GM18909 (cell line): ENCODE measurements around the gene CPLX3.

Source experiments
- ATAC-seq: cut with Tn5 transposase; IDR thresholded peaks from one replicate; pipeline ENCODE4 v1.9.1; 2021; ENCODE audit warnings: mild to moderate bottlenecking; ENCODE audit not compliant: unreplicated experiment, poor library complexity

CPLX3 gene

GRCh38 chr15:74842581-74843444 lies 16.4 kb downstream of the CPLX3 start, which contains the start of gene ULK3:
ULK3 (minus strand) TSS chr15:74843156; CDS start chr15:74843105, 51 bp downstream.
- ATAC-seq, result peak; percentile 84

DNA sequence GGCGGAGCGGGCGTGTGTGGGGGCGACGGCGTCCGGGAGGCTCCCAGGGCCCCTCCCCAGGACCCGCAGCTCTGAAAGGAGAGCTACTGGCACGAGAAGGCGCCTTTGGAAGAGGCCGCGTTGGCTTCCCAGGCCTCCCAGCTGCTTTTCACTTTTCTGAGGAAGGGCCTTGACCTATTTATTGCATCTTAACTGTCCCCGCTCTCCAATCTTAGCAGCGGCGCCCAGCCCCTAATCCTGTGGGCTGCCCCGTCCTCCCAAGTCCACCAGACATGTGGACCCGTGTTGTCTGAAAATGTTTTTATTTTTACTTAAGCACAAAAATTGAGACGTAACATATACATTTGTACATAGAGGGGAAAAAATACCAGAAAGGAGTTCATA lies 17.0 kb downstream of the CPLX3 start:
- ATAC-seq, result no peak

DNA sequence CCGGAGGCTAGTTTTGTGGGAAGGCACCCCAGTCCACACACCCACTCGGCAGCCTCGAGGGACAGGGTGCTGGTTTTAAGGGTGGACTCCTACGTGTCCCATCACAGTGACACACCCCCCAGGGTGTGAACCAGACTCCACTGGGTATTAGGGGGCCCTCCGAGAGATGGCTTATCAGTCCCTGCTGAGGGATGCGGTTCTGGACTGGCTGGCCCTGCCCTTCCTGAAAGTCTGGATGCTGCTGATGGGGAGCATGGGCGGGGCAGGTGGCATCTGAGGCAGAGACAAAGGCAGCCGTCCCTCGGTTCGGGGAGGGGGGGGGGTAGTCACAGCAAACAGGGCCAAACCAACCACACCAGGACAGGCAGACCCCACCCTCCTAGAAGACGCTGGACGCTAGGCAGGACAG lies 17.5 kb downstream of the CPLX3 start:
- no peak for ATAC-seq

GRCh38 chr15:74844319-74845207 lies 18.1 kb downstream of the CPLX3 start:
- no peak for ATAC-seq

DNA sequence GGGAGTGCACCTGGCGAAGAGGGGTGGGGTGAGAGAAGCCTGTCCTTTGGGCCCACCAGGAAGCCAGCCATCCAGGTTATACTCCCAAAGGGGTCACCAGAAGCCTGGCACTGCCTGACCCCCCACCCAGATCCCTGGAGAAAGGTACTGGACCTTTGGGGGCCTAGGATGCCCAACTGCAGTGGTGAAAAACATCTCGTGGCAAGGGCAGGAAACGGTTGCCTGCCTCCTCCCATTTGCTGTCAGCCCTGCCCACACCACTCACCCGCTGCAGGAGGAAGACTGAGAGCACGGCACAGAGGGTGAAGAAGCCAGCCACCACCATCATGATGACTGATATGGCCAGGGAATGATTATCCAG lies 18.8 kb downstream of the CPLX3 start:
- ATAC-seq, result no peak

DNA sequence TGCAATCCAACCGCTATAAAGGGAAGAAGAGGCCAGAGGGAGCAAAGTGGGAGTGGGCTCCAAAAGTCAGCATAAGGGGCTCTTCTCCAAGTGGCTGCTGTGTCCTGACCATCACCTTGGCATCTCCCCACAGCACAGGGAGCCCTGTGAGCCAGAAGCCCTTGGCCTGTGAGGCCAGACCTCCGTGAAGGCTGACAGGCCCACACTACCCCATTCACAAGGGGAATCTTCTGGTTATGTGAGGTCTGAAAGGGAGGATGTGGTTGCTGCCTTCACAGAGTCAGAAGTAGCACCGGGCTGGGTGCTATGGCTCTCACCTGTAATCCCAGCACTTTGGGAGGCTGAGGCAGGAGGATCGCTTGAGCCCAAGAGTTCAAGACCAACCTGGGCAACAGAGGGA lies 19.2 kb downstream of the CPLX3 start:
- ATAC-seq, result no peak

- ATAC-seq, result no peak
Observed at GRCh38 chr15:74847432-74847831, 21.0 kb downstream of the CPLX3 start.

DNA sequence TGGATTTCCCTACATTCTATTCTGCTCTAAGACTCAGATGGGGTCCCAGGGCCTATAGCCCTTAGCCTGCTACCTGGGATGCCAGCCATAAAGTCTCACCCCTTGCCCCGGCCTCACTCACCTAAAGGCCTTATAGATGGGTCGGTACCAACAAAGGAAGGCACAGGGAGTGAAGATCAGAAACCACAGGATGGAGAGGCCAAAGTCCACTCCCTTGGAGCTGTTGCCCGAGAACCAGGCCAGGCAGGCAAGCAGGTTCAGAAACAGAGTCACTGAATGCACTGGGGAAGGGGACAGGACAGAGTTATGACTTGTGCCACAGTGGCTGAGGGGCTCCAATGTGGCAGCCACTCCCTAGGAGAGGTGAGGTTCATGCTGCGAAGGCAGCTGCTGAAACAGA lies 24.0 kb downstream of the CPLX3 start:
- no peak for ATAC-seq

GRCh38 chr15:74851960-74852359 lies 25.5 kb downstream of the CPLX3 start:
- ATAC-seq, result no peak

- ATAC-seq, result no peak
Observed at GRCh38 chr15:74854453-74855022, 28.1 kb downstream of the CPLX3 start.

- ATAC-seq, result no peak
Observed at GRCh38 chr15:74855857-74856256, 29.4 kb downstream of the CPLX3 start.

DNA sequence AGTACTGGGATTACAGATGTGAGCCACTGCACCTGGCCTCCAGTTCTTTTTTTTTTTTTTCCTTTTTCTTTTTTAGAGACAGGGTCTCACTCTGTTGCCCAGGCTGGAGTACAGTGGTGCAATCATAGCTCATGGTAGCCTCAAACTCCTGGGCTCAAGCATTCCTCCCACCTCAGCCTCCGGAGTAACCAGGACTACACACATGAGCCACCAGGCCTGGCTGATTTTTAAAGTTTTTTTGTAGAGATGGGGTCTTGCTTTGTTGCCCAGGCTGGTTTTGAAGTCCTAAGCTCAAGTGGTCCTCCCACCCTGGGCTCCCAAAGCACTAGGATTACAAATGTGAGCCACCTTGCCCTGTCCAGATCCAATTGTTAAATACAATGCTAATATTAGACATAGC lies 30.1 kb downstream of the CPLX3 start:
- no peak for ATAC-seq

- ATAC-seq, result peak; percentile 71
Observed at GRCh38 chr15:74857082-74857655, 30.7 kb downstream of the CPLX3 start.

DNA sequence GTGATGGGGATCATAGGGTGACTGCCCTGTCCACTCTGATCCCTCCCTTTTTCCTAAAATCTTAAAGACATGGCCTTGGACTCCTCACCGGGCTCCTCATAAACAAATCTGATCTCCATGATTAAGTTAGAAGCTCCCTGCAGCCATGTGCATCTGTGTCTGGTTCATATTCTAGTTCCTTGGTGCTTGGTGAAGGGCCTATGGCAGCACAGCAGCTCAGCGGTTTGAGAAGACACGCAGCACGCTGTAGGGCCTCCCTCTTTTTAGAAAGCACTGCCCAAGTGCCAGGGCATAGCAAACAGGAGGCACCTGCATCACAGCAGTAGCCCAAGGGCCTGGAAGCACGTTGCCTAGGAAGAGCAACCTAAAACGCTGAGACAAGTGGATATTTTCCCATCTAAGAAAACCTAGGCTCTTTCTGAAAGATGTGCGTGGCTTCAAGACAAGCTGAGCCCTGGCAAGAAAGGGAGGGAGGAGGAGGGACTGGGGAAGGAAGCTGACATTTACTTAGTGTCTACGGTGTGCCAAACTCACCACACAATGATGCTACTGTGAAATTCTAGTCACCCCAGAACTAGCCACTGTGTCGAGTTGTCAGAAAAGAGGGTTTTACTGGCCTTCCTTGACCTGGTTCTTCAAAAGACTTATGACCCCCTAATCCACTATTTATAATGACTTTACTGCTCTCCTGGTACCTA lies 31.4 kb downstream of the CPLX3 start:
- peak; percentile 19 for ATAC-seq

DNA sequence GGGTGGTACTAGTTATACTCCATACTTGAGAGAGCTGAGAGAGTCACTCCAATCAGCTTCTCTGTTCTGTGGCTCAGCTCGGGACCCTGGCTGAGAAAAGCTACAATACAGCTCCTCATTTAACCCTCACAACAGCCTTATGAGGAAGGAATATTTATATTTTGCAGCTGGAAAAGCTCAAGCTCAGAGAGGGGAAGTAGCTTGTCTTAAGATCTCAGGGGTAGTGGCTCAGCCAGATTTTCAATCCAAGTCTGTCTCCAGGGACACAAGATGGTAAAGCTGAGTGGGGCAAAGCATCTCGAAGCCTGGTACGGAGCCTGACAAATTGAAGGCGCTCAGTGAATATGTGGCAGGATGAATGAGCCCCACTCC lies 31.9 kb downstream of the CPLX3 start:
- ATAC-seq, result no peak

DNA sequence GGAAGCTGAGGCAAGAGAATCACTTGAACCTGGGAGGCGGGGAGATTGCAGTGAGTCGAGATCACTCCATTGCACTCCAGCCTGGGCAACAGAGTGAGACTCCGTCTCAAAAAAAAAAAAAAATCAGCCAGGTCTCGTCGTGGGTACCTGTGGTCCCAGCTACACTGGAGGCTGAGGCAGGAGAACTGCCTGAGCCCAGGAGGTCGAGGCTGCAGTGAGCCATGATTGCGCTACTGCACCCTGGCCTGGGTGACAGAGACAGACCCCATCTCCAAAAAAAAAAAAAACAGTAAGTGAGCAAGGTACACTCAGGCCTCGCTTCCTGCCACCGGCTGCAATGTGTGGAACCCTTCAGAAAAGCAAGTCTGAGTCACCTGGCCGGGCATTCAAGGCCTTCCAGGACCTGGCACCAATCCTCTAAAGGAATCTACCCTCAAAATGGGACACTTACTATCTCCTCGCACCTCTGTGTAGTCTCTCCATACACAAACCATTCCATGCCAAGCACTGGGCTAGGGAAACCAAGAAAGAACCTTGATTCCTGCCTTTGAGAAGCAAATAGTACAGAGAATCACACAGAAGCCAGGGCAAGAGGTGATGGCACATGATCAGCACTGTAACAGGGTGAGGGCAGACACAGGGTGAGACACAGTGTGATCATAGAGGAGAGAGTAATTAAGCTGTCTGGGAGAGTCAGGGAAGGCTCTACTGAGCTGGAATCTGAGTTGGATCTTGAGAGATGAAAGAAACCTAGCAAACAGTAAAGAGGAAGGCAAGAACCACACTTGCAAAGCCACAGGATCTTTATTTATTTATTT lies 37.0 kb downstream of the CPLX3 start:
- no peak for ATAC-seq

DNA sequence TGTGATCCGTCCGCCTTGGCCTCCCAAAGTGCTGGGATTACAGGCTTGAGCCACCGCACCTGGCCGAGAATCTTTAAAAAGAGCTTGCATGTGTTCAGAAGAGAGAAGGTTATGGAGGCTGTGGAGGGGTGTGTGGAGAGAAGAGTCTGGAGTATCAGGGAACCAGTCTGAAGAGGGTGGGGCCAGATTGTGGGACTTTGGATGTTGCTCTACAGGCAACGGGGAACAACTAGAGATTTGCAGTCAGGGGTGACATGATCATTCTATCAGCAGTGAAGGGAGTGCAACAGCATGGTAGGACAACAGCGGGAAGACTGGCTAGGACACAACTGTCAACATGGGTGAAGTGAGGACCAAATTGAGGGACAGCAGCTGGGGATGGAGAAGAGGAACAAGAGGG lies 37.9 kb downstream of the CPLX3 start:
- ATAC-seq, result no peak

DNA sequence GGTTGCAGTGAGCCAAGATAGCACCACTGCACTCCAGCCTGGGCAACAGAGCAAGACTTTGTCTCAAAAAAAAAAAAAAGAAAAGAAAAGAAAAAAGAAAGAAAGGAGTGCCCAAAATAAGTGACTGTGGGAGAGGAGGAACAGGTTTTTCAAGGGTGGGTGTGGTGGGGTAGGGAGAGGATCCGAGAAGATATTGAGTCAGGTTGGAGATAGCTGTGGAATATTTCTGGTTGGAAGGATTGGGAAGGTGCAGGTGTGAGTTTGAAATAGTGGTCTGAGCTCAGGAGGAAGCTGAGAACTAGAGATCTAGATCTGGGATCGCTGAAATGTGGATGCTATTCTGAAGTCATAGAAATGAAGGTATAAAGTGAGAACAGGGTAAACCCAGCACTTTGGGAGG lies 38.9 kb downstream of the CPLX3 start:
- no peak for ATAC-seq

DNA sequence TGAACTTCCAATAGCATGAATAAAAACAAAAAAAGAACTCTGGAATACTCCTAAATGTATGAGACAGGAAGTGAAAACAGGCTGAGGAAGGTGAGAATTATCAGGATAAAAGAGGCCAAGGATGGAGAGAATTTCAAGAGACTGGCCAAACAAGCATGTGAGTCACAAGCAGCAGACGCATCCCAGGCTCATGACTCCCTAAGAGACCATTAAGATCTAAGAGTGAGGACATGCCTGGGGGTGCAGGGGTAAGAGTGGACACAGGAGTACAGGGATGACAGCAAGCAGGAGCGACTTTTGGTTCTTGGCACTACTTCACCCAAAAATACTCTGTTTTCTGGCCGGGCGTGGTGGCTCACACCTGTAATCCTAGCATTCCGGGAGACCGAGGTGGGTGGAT lies 39.7 kb downstream of the CPLX3 start:
- no peak for ATAC-seq
